HCT116 (cell line): ENCODE measurements around the gene RPLP1. TPM values are rescaled to one million over a fixed set of nuclear protein-coding genes. Genes with fewer than 3 reads are reported as not detected.

ENCODE experiments used
- ATAC-seq: fragments of 200-7000 bp; cut with Tn5 transposase; 2 replicates; pipeline ENCODE4 v1.9.1; 2020; ENCODE audit warnings: mild to moderate bottlenecking, moderate library complexity
- BruUV-seq: library from RNA; stranded (reverse); fragments of 400-500 nt; replicated peaks from 2 replicates; lab custom pipeline; 2021; lab: Mats Ljungman, UMichigan
- CTCF ChIA-PET: fragments of 300-600 bp; sonication (Branson Sonifier 250); formaldehyde crosslinking; loops from one replicate; lab custom pipeline; 2021; ENCODE audit warnings: antibody characterized with exemption; lab: Charles Lee
- POLR2A ChIA-PET: fragments of 300-600, 350-600 bp; sonication (Branson Sonifier 250); formaldehyde crosslinking; loops from one replicate; lab custom pipeline; 2021; ENCODE audit warnings: antibody characterized with exemption; lab: Charles Lee
- RAD21 ChIA-PET, 2 experiments: fragments of 300-600 bp; sonication (Branson Sonifier 250); formaldehyde crosslinking; loops; one replicate each; lab custom pipeline; 2023; ENCODE audit warnings: low total read pairs in 2 of 2; ENCODE audit not compliant: uncharacterized antibody in 2 of 2, unreplicated experiment in 2 of 2, low non-redundant PET in 1 of 2; lab: Charles Lee
- DNase-seq: peaks from one replicate; pipeline ENCODE4 v3.0.0-alpha.2; 2010; ENCODE audit warnings: low read depth, low spot score
- H2AFZ ChIP-seq: fragments of 200-600 bp; shearing (Covaris generic), sonication (generic); 2 replicates; pipeline ENCODE4 v1.6.1; 2017; ENCODE audit warnings: low read depth, mixed run types, mixed read lengths, antibody characterized with exemption, low read length; ENCODE audit not compliant: poor library complexity, severe bottlenecking
- H3K27ac ChIP-seq: 2 replicates; pipeline ENCODE4 v1.5.1; 2012; ENCODE audit warnings: low read depth, low read length
- H3K27me3 ChIP-seq: fragments of 200-600 bp; sonication (generic); 2 replicates; pipeline ENCODE4 v1.6.1; 2016; ENCODE audit warnings: mixed run types, low read length, mixed read lengths; ENCODE audit not compliant: insufficient read depth
- H3K36me3 ChIP-seq, 2 experiments: fragments of 200-500 bp in 1 of 2; fragments of 200-600 bp in 1 of 2; sonication (Bioruptor generic) in 1 of 2; sonication (generic) in 1 of 2; 2 replicates each; pipeline versions ENCODE4 v1.5.1 to v1.6.1; 2014 to 2016; ENCODE audit warnings: low read length in 2 of 2, inconsistent platforms in 1 of 2, mixed read lengths in 1 of 2, mixed run types in 1 of 2; ENCODE audit not compliant: insufficient read depth in 2 of 2, control insufficient read depth in 1 of 2
- H3K4me1 ChIP-seq, 2 experiments: fragments of 200-600 bp in 1 of 2; sonication (generic) in 1 of 2; 2 replicates each; pipeline versions ENCODE4 v1.5.1 to v1.6.1; 2012 to 2017; ENCODE audit warnings: low read length in 2 of 2, inconsistent platforms in 1 of 2, mild to moderate bottlenecking in 1 of 2, mixed read lengths in 1 of 2, mixed run types in 1 of 2, moderate library complexity in 1 of 2; ENCODE audit not compliant: insufficient read depth in 2 of 2, control insufficient read depth in 1 of 2
- H3K4me2 ChIP-seq: fragments of 200-600 bp; sonication (generic); 2 replicates; pipeline ENCODE4 v1.6.1; 2017; ENCODE audit warnings: mixed run types, low read length, mixed read lengths
- H3K4me3 ChIP-seq, 2 experiments: fragments of 200-600 bp in 1 of 2; sonication (generic) in 1 of 2; replicated peaks in 1 of 2; 2 replicates each; pipeline ENCODE4 v1.5.1; 2011 to 2016; ENCODE audit warnings: low read length in 2 of 2, control low read depth in 1 of 2, low read depth in 1 of 2, mild to moderate bottlenecking in 1 of 2, mixed read lengths in 1 of 2, mixed run types in 1 of 2
- H3K79me2 ChIP-seq: fragments of 200-600 bp; sonication (generic); 2 replicates; pipeline ENCODE4 v1.6.1; 2017; ENCODE audit warnings: mild to moderate bottlenecking, mixed run types, low read length, moderate library complexity, mixed read lengths; ENCODE audit not compliant: insufficient read depth
- H3K9ac ChIP-seq: fragments of 200-600 bp; sonication (generic); 2 replicates; pipeline ENCODE4 v1.6.1; 2016; ENCODE audit warnings: low read length, mixed read lengths
- H3K9me2 ChIP-seq: fragments of 200-600 bp; sonication (generic), shearing (Covaris generic); 2 replicates; pipeline ENCODE4 v1.6.1; 2017; ENCODE audit warnings: mixed run types, mild to moderate bottlenecking, moderate library complexity; ENCODE audit not compliant: insufficient read depth
- H3K9me3 ChIP-seq, 2 experiments: fragments of 200-500 bp in 1 of 2; fragments of 200-600 bp in 1 of 2; sonication (Bioruptor generic) in 1 of 2; sonication (generic) in 1 of 2; 2 replicates each; pipeline ENCODE4 v1.6.1; 2014 to 2017; ENCODE audit warnings: low read length in 2 of 2, mixed read lengths in 2 of 2, inconsistent platforms in 1 of 2, low read depth in 1 of 2, mild to moderate bottlenecking in 1 of 2, mixed run types in 1 of 2, moderate library complexity in 1 of 2; ENCODE audit not compliant: control insufficient read depth in 1 of 2, insufficient read depth in 1 of 2
- H4K20me1 ChIP-seq: fragments of 200-600 bp; sonication (generic), shearing (Covaris generic); 2 replicates; pipeline ENCODE4 v1.6.1; 2017; ENCODE audit warnings: mixed run types, mild to moderate bottlenecking, moderate library complexity; ENCODE audit not compliant: insufficient read depth
- ATF3 ChIP-seq: IDR thresholded peaks from 2 replicates; pipeline ENCODE4 v1.6.1; 2012
- CEBPB ChIP-seq: IDR thresholded peaks from 2 replicates; pipeline ENCODE4 v1.6.1; 2012; ENCODE audit warnings: low read depth
- CTCF ChIP-seq, 3 experiments: fragments of 200-600 bp in 1 of 3; sonication (generic) in 1 of 3; IDR thresholded peaks in 2 of 3; conservative IDR thresholded peaks in 1 of 3; 2 replicates each; pipeline ENCODE4 v1.5.1; 2012 to 2017; ENCODE audit warnings: low read depth in 2 of 3, low read length in 2 of 3, antibody characterized with exemption in 1 of 3, borderline replicate concordance in 1 of 3, control low read depth in 1 of 3, mild to moderate bottlenecking in 1 of 3, mixed read lengths in 1 of 3, mixed run types in 1 of 3, moderate library complexity in 1 of 3; ENCODE audit not compliant: insufficient read depth in 1 of 3
- EGR1 ChIP-seq: IDR thresholded peaks from 2 replicates; pipeline ENCODE4 v1.6.1; 2012; ENCODE audit warnings: low read depth
- ELF1 ChIP-seq: IDR thresholded peaks from 2 replicates; pipeline ENCODE4 v1.6.1; 2012; ENCODE audit warnings: low read depth, borderline replicate concordance
- JUND ChIP-seq: IDR thresholded peaks from 2 replicates; pipeline ENCODE4 v1.6.1; 2012
- MAX ChIP-seq: IDR thresholded peaks from 2 replicates; pipeline ENCODE4 v1.6.1; 2012
- POLR2A ChIP-seq: IDR thresholded peaks from 2 replicates; pipeline ENCODE4 v1.7.0; 2011; ENCODE audit warnings: borderline replicate concordance; ENCODE audit not compliant: insufficient read depth, insufficient read length; ENCODE audit errors: extremely low read depth
- RAD21 ChIP-seq: IDR thresholded peaks from 2 replicates; pipeline ENCODE4 v1.6.1; 2012; ENCODE audit warnings: low read depth, mild to moderate bottlenecking
- REST ChIP-seq: IDR thresholded peaks from 2 replicates; pipeline ENCODE4 v1.6.1; 2012; ENCODE audit warnings: low read depth
- SIN3A ChIP-seq: IDR thresholded peaks from 2 replicates; pipeline ENCODE4 v1.6.1; 2012; ENCODE audit warnings: low read depth
- SP1 ChIP-seq: IDR thresholded peaks from 2 replicates; pipeline ENCODE4 v1.6.1; 2012; ENCODE audit warnings: low read depth
- SRF ChIP-seq: IDR thresholded peaks from 2 replicates; pipeline ENCODE4 v1.6.1; 2012; ENCODE audit warnings: low read depth
- ZBTB33 ChIP-seq: IDR thresholded peaks from 2 replicates; pipeline ENCODE4 v1.6.1; 2011; ENCODE audit warnings: mild to moderate bottlenecking, low read length, moderate library complexity; ENCODE audit not compliant: insufficient replicate concordance; ENCODE audit errors: extremely low read depth
- intact Hi-C: fragments of 100-400 bp; cut with micrococcal nuclease; formaldehyde crosslinking; loops from 2 replicates; pipeline ENCODE4 v1.10.0; 2022
- total RNA-seq: library from RNA; stranded (reverse); gene quantifications from one replicate; pipeline ENCODE4 v1.2.1, GENCODE V29; 2021; ENCODE audit not compliant: unreplicated experiment

Gene RPLP1
- total RNA-seq, 1 experiment from 2014 or later = 3,138 TPM

- no peak for TF ChIP-seq REST
Measured at GRCh38 chr15:69472562-69472961, 19.9 kb downstream of the RPLP1 start (continued).

- H3K27me3 ChIP-seq = no peaks in the 10 kb centered on the region
- ATAC-seq = no peak
- intact Hi-C loops = no loop called here
- DNase-seq = no peak
- H3K4me1 ChIP-seq = no peaks in the 10 kb centered on the region
- CTCF ChIA-PET = interaction anchor here (1.0 kb wide), 1 partner anchor 11 kb away, joined by 4 read pairs; no protein-coding TSS in a partner anchor
- POLR2A ChIA-PET = no interaction called here
- no peak overlapping the region for H3K4me3 ChIP-seq
- no TSS peak for BruUV-seq
- H3K27ac ChIP-seq = no peak overlapping the region
- H3K36me3 ChIP-seq = no peaks in the 10 kb centered on the region
- H3K9ac ChIP-seq = no peak overlapping the region
- no peaks in the 10 kb centered on the region for H4K20me1 ChIP-seq
- H3K4me2 ChIP-seq = no peak overlapping the region
- no peak overlapping the region for H2AFZ ChIP-seq
- no peaks in the 10 kb centered on the region for H3K79me2 ChIP-seq
- H3K9me3 ChIP-seq = no peaks in the 10 kb centered on the region
- RAD21 ChIA-PET = no interaction called here
- no peaks in the 10 kb centered on the region for H3K9me2 ChIP-seq
- TF ChIP-seq ELF1 (no peak), JUND (no peak), SP1 (no peak), CTCF (IDR thresholded peaks at IDR 0.05 in 2 of 3, conservative IDR thresholded peaks at IDR 0.05 in 1 of 3; ENCODE audit: borderline replicate concordance in 1 of 3, insufficient read depth in 1 of 3, low read depth in 2 of 3, low read length in 2 of 3) (no peak), SIN3A (no peak), MAX (no peak), ATF3 (no peak), RAD21 (no peak), SRF (no peak), ZBTB33 (no peak), REST (no peak), EGR1 (no peak), POLR2A (no peak), CEBPB (no peak)
Measured at GRCh38 chr15:69474291-69474690, 21.7 kb downstream of the RPLP1 start.
